ENCODE measurements around the gene RNF144B.

- no peak for TF ChIP-seq POLR2A (IDR thresholded peaks at IDR 0.05)
- TF ChIP-seq, protein P1, sequence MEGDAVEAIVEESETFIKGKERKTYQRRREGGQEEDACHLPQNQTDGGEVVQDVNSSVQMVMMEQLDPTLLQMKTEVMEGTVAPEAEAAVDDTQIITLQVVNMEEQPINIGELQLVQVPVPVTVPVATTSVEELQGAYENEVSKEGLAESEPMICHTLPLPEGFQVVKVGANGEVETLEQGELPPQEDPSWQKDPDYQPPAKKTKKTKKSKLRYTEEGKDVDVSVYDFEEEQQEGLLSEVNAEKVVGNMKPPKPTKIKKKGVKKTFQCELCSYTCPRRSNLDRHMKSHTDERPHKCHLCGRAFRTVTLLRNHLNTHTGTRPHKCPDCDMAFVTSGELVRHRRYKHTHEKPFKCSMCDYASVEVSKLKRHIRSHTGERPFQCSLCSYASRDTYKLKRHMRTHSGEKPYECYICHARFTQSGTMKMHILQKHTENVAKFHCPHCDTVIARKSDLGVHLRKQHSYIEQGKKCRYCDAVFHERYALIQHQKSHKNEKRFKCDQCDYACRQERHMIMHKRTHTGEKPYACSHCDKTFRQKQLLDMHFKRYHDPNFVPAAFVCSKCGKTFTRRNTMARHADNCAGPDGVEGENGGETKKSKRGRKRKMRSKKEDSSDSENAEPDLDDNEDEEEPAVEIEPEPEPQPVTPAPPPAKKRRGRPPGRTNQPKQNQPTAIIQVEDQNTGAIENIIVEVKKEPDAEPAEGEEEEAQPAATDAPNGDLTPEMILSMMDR (IDR thresholded peaks at IDR 0.05), result no peak
Measured at GRCh38 chr6:18511211-18511610, 124.1 kb downstream of the RNF144B start.
